Body of pancreas (tissue), 4 donors: Measurements from ENCODE around the gene VWF.

ENCODE experiments used
- CTCF ChIP-seq, 7 experiments: fragments of 450-650 bp in 4 of 7; fragments of 200-600 bp in 3 of 7; sonication (generic) in 3 of 7; IDR thresholded peaks; one replicate each; pipeline ENCODE4 v1.5.1; 2016 to 2019; ENCODE audit warnings: antibody characterized with exemption in 7 of 7
- POLR2A ChIP-seq, 3 donors: fragments of 450-650 bp; IDR thresholded peaks; one replicate each; pipeline ENCODE4 v1.6.1; 2016; ENCODE audit warnings: antibody characterized with exemption in 3 of 3, mild to moderate bottlenecking in 2 of 3

- TF ChIP-seq CTCF (IDR thresholded peaks at IDR 0.05) = no peak
- TF ChIP-seq POLR2A (IDR thresholded peaks at IDR 0.05) = no peak
Observed at GRCh38 chr12:6104027-6104426, 20.4 kb downstream of the VWF start.
